ENCODE results near the gene WIPF2. TPM values are rescaled to one million over a fixed set of nuclear protein-coding genes. Genes with fewer than 3 reads are reported as not detected.
A peak's percentile ranks its signal among the peaks of the same experiment; 100 is the strongest.

Gene WIPF2
- total RNA-seq, 1 donor from 2014 or later: 13.9 TPM

- DNase-seq (ENCODE audit: low read depth): peak; percentile 91
- no peaks in the 10 kb centered on the region for H3K27me3 ChIP-seq (ENCODE audit: control insufficient read depth, insufficient read depth, low read length)
Observed at GRCh38 chr17:40283662-40284061, 64.6 kb downstream of the WIPF2 start.

GRCh38 chr17:40284085-40284713, 65.1 kb downstream of the WIPF2 start:
- no peaks in the 10 kb centered on the region for H3K27me3 ChIP-seq (ENCODE audit: control insufficient read depth, insufficient read depth, low read length)
- peaks cover 1% of the 10 kb centered on the region for H3K36me3 ChIP-seq (ENCODE audit: control insufficient read depth, insufficient read depth, low read length)
- DNase-seq (ENCODE audit: low read depth): peak; percentile 48
- TF ChIP-seq CTCF (IDR thresholded peaks at IDR 0.05; ENCODE audit: insufficient read depth, low read length, poor library complexity, severe bottlenecking): no peak
- no peak overlapping the region for H3K4me3 ChIP-seq (ENCODE audit: low read depth, low read length)

More at GRCh38 chr17:40283662-40284061, 64.6 kb downstream of the WIPF2 start:
- H3K4me3 ChIP-seq (ENCODE audit: low read depth, low read length): no peak overlapping the region
- peaks cover 1% of the 10 kb centered on the region for H3K36me3 ChIP-seq (ENCODE audit: control insufficient read depth, insufficient read depth, low read length)
- TF ChIP-seq CTCF (IDR thresholded peaks at IDR 0.05; ENCODE audit: insufficient read depth, low read length, poor library complexity, severe bottlenecking): no peak

GRCh38 chr17:40286473-40286872, 67.4 kb downstream of the WIPF2 start:
- no peak for DNase-seq (ENCODE audit: low read depth)
- no peak for TF ChIP-seq CTCF (IDR thresholded peaks at IDR 0.05; ENCODE audit: insufficient read depth, low read length, poor library complexity, severe bottlenecking)
- Histone ChIP-seq H3K4me3 (ENCODE audit: low read depth, low read length) (no peak overlapping the region), H3K36me3 (ENCODE audit: control insufficient read depth, insufficient read depth, low read length) (no peaks in the 10 kb centered on the region), H3K27me3 (ENCODE audit: control insufficient read depth, insufficient read depth, low read length) (no peaks in the 10 kb centered on the region)

- Histone ChIP-seq H3K4me3 (ENCODE audit: low read depth, low read length) (no peak overlapping the region), H3K36me3 (ENCODE audit: control insufficient read depth, insufficient read depth, low read length) (no peaks in the 10 kb centered on the region), H3K27me3 (ENCODE audit: control insufficient read depth, insufficient read depth, low read length) (no peaks in the 10 kb centered on the region)
- no peak for DNase-seq (ENCODE audit: low read depth)
- no peak for TF ChIP-seq CTCF (IDR thresholded peaks at IDR 0.05; ENCODE audit: insufficient read depth, low read length, poor library complexity, severe bottlenecking)
Observed at GRCh38 chr17:40287159-40287493, 68.0 kb downstream of the WIPF2 start.

- H3K4me3 ChIP-seq (ENCODE audit: low read depth, low read length): peak within 1 kb of the TSS; percentile 55
- no peak for TF ChIP-seq CTCF (IDR thresholded peaks at IDR 0.05; ENCODE audit: insufficient read depth, low read length, poor library complexity, severe bottlenecking)
- no peaks in the 10 kb centered on the region for H3K27me3 ChIP-seq (ENCODE audit: control insufficient read depth, insufficient read depth, low read length)
- DNase-seq (ENCODE audit: low read depth): peak; percentile 94
- H3K36me3 ChIP-seq (ENCODE audit: control insufficient read depth, insufficient read depth, low read length): no peaks in the 10 kb centered on the region
Observed at GRCh38 chr17:40287494-40288369, 68.6 kb downstream of the WIPF2 start, which contains the start of gene CDC6. TSS of gene CDC6 (plus strand) at chr17:40287879. CDS start at chr17:40289421, 1,542 bp downstream.

Measured in kidney epithelial cell (primary cell).